Panc1 (cell line): ENCODE data around the gene ALK.

Source experiments
- CTCF ChIP-seq: fragments of 450-650 bp; IDR thresholded peaks from 2 replicates; pipeline ENCODE4 v1.5.1; 2017; ENCODE audit warnings: mild to moderate bottlenecking
- POLR2AphosphoS5 ChIP-seq: IDR thresholded peaks from 2 replicates; pipeline ENCODE4 v1.6.1; 2012; ENCODE audit warnings: mild to moderate bottlenecking, low read depth, low read length, moderate library complexity
- REST ChIP-seq, 2 experiments: IDR thresholded peaks; 2 replicates each; pipeline ENCODE4 v1.6.1; 2011 to 2012; ENCODE audit warnings: low read depth in 2 of 2, control low read depth in 1 of 2, low read length in 1 of 2, mild to moderate bottlenecking in 1 of 2, moderate library complexity in 1 of 2; ENCODE audit not compliant: insufficient read depth in 1 of 2
- SIN3A ChIP-seq: IDR thresholded peaks from 2 replicates; pipeline ENCODE4 v1.6.1; 2012; ENCODE audit warnings: low read depth, mild to moderate bottlenecking, low read length, moderate library complexity, borderline replicate concordance; ENCODE audit not compliant: insufficient read depth

- TF ChIP-seq CTCF (no peak), POLR2AphosphoS5 (no peak), REST (IDR thresholded peaks at IDR 0.05; ENCODE audit: insufficient read depth in 1 of 2, low read depth in 2 of 2, low read length in 1 of 2) (no peak), SIN3A (no peak)
Observed at GRCh38 chr2:29804671-29805070, 116.7 kb downstream of the ALK start.
